ENCODE results near the gene IFNGR2.
"Not testable (repeated sequence)": the region's sequence is repeated elsewhere in the genome, so short reads cannot be mapped to it uniquely, and the experiment has no call there.

Gene IFNGR2

DNA sequence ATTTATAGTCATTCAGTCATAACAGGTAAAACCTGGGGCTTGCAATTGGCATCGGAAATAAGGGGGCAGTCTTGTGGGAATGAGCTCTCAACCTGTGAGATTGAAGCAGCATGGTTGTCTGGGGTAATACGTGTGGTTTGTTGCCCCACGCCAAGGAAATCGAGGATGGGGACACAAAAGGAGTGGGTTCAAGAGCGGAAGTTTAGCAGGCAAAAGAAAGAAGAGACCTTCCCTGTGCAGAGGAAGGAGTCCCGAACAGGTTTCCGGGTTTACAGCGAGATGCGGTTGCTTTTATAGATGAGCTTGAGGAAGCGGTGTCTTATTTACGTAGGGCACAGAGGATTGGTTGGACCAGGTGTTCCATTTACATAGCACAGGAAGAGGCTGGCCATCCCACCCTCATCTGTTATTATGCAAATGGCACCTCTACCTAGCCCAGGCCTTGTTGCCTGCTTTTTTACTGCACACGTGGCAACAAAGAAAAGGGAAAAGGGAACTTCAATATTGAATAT is 41.1 kb upstream of the IFNGR2 start (continued):
- no peak for TF ChIP-seq ZNF565 (CRISPR knock-in tag; conservative IDR thresholded peaks at IDR 0.05; ENCODE audit: low read depth)

DNA sequence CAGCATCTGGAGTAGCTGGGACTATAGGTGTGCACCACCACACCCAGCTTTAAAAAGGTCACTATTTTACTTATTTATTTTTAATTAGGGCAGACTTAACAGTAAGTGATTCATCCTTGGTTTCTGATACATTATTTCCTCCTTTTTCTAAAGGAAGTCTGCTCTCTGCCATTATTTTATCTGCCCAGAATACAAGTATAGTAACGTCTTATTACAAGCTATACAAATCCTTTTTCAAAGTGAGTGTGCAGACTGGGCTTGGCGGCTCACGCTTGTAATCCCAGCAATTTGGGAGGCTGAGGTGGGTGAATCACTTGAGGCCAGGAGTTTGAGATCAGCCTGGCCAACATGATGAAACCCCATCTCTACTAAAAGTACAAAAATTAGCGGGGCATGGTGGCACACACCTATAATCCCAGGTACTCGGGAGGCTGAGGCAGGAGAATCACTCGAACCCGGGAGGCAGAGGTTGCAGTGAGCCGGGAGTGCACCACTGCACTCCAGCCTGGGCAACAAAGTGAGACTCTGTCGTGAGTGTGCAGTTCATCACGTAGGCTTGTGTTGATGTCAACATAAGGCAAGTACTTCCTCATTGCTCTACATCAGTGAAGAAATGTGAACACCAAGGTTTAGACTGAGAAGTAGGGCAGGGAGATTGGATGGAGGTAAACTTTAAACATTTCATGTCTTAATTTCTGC is 39.2 kb upstream of the IFNGR2 start:
- not testable (repeated sequence) for ATAC-seq

DNA sequence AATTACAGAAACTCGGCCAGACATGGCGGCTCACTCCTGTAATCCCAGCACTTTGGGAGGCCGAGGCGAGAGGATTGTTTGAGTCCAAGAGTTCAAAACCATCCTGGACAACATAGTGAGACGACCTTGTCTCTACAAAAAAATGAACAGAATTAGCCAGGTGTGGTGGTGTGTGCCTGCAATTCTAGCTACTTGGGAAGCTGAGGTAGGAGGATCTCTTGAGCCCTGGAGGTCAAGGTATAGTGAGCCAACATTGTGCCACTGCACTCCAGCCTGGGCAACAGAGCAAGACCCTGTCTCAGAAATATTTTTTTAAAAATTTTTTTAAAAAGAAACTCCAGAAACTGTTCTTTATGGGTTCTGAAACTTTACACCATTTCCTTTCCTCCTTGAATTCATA is 38.4 kb upstream of the IFNGR2 start:
- no peak for ATAC-seq
- no peak for TF ChIP-seq ZFP3 (CRISPR knock-in tag; IDR thresholded peaks at IDR 0.05)
- TF ChIP-seq OSR1 (CRISPR knock-in tag; IDR thresholded peaks at IDR 0.05), result no peak
- TF ChIP-seq TOX (CRISPR knock-in tag; IDR thresholded peaks at IDR 0.05; ENCODE audit: borderline replicate concordance), result no peak
- no peak for TF ChIP-seq ESRRG (CRISPR knock-in tag; IDR thresholded peaks at IDR 0.05)
- no peak for TF ChIP-seq TCF4 (CRISPR knock-in tag; IDR thresholded peaks at IDR 0.05; ENCODE audit: borderline replicate concordance)
- TF ChIP-seq GLIS3 (CRISPR knock-in tag; IDR thresholded peaks at IDR 0.05), result no peak
- TF ChIP-seq, protein P1, sequence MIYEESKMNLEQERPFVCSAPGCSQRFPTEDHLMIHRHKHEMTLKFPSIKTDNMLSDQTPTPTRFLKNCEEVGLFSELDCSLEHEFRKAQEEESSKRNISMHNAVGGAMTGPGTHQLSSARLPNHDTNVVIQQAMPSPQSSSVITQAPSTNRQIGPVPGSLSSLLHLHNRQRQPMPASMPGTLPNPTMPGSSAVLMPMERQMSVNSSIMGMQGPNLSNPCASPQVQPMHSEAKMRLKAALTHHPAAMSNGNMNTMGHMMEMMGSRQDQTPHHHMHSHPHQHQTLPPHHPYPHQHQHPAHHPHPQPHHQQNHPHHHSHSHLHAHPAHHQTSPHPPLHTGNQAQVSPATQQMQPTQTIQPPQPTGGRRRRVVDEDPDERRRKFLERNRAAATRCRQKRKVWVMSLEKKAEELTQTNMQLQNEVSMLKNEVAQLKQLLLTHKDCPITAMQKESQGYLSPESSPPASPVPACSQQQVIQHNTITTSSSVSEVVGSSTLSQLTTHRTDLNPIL (CRISPR knock-in tag; IDR thresholded peaks at IDR 0.05; ENCODE audit: low read depth), result no peak
- TF ChIP-seq BACH2 (CRISPR knock-in tag; IDR thresholded peaks at IDR 0.05; ENCODE audit: borderline replicate concordance), result no peak
- TF ChIP-seq, protein P2, sequence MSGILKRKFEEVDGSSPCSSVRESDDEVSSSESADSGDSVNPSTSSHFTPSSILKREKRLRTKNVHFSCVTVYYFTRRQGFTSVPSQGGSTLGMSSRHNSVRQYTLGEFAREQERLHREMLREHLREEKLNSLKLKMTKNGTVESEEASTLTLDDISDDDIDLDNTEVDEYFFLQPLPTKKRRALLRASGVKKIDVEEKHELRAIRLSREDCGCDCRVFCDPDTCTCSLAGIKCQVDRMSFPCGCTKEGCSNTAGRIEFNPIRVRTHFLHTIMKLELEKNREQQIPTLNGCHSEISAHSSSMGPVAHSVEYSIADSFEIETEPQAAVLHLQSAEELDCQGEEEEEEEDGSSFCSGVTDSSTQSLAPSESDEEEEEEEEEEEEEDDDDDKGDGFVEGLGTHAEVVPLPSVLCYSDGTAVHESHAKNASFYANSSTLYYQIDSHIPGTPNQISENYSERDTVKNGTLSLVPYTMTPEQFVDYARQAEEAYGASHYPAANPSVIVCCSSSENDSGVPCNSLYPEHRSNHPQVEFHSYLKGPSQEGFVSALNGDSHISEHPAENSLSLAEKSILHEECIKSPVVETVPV (CRISPR knock-in tag; IDR thresholded peaks at IDR 0.05), result no peak
- TF ChIP-seq, protein P3, sequence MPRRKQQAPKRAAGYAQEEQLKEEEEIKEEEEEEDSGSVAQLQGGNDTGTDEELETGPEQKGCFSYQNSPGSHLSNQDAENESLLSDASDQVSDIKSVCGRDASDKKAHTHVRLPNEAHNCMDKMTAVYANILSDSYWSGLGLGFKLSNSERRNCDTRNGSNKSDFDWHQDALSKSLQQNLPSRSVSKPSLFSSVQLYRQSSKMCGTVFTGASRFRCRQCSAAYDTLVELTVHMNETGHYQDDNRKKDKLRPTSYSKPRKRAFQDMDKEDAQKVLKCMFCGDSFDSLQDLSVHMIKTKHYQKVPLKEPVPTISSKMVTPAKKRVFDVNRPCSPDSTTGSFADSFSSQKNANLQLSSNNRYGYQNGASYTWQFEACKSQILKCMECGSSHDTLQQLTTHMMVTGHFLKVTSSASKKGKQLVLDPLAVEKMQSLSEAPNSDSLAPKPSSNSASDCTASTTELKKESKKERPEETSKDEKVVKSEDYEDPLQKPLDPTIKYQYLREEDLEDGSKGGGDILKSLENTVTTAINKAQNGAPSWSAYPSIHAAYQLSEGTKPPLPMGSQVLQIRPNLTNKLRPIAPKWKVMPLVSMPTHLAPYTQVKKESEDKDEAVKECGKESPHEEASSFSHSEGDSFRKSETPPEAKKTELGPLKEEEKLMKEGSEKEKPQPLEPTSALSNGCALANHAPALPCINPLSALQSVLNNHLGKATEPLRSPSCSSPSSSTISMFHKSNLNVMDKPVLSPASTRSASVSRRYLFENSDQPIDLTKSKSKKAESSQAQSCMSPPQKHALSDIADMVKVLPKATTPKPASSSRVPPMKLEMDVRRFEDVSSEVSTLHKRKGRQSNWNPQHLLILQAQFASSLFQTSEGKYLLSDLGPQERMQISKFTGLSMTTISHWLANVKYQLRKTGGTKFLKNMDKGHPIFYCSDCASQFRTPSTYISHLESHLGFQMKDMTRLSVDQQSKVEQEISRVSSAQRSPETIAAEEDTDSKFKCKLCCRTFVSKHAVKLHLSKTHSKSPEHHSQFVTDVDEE (CRISPR knock-in tag; IDR thresholded peaks at IDR 0.05), result no peak
- TF ChIP-seq, protein P4, sequence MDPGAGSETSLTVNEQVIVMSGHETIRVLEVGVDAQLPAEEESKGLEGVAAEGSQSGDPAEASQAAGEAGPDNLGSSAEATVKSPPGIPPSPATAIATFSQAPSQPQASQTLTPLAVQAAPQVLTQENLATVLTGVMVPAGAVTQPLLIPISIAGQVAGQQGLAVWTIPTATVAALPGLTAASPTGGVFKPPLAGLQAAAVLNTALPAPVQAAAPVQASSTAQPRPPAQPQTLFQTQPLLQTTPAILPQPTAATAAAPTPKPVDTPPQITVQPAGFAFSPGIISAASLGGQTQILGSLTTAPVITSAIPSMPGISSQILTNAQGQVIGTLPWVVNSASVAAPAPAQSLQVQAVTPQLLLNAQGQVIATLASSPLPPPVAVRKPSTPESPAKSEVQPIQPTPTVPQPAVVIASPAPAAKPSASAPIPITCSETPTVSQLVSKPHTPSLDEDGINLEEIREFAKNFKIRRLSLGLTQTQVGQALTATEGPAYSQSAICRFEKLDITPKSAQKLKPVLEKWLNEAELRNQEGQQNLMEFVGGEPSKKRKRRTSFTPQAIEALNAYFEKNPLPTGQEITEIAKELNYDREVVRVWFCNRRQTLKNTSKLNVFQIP (CRISPR knock-in tag; IDR thresholded peaks at IDR 0.05; ENCODE audit: borderline replicate concordance, low read depth), result no peak
- no peak for TF ChIP-seq ZNF565 (CRISPR knock-in tag; conservative IDR thresholded peaks at IDR 0.05; ENCODE audit: low read depth)

DNA sequence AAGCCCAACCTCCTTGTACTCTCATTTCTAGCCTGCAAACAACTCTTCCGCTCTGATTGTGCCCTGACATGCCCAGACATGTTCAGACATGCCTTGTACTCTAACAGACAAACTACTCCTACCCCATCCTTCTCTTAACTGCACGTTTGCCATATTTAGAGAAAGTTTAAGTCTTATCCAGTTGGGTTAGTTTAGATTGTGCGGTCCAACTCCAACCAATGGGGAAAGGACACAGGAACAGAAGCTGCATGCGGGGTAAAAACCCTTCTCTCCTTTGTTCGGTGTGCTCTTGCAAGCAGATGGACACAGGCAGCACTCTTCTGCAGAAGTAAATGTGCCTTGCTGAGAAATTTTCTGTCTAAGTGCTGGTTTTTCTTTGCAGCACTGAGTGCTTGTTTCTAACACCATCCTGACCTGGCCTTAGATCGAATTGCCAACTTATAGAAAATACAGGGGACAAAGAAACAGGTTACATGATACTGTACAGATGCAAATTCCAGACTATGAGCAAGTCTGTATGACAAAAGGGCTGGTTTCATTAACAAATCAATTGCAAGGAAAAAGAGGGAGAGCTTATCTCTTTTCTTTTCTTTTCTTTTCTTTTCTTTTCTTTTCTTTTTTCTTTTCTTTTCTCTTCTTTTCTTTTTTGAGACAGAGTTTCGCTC is 35.8 kb upstream of the IFNGR2 start:
- TF ChIP-seq SNAI2 (CRISPR knock-in tag; IDR thresholded peaks at IDR 0.05) (no peak), ARNTL (CRISPR knock-in tag; IDR thresholded peaks at IDR 0.05; ENCODE audit: borderline replicate concordance, low read depth) (no peak), BACH2 (CRISPR knock-in tag; IDR thresholded peaks at IDR 0.05; ENCODE audit: borderline replicate concordance) (no peak), ISL1 (CRISPR knock-in tag; IDR thresholded peaks at IDR 0.05) (no peak), ZNF70 (CRISPR knock-in tag; IDR thresholded peaks at IDR 0.05) (no peak), PPARA (CRISPR knock-in tag; IDR thresholded peaks at IDR 0.05; ENCODE audit: borderline replicate concordance) (no peak), ESRRG (CRISPR knock-in tag; IDR thresholded peaks at IDR 0.05) (no peak), RARB (CRISPR knock-in tag; IDR thresholded peaks at IDR 0.05) (no peak), ZFP3 (CRISPR knock-in tag; IDR thresholded peaks at IDR 0.05) (no peak)
- TF ChIP-seq, protein P1 (CRISPR knock-in tag; IDR thresholded peaks at IDR 0.05; ENCODE audit: low read depth), result no peak
- TF ChIP-seq, protein P3 (CRISPR knock-in tag; IDR thresholded peaks at IDR 0.05), result no peak
- TF ChIP-seq, protein P5, sequence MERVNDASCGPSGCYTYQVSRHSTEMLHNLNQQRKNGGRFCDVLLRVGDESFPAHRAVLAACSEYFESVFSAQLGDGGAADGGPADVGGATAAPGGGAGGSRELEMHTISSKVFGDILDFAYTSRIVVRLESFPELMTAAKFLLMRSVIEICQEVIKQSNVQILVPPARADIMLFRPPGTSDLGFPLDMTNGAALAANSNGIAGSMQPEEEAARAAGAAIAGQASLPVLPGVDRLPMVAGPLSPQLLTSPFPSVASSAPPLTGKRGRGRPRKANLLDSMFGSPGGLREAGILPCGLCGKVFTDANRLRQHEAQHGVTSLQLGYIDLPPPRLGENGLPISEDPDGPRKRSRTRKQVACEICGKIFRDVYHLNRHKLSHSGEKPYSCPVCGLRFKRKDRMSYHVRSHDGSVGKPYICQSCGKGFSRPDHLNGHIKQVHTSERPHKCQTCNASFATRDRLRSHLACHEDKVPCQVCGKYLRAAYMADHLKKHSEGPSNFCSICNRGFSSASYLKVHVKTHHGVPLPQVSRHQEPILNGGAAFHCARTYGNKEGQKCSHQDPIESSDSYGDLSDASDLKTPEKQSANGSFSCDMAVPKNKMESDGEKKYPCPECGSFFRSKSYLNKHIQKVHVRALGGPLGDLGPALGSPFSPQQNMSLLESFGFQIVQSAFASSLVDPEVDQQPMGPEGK (CRISPR knock-in tag; IDR thresholded peaks at IDR 0.05; ENCODE audit: borderline replicate concordance), result no peak
- ATAC-seq, result no peak
